ENCODE measurements around the gene DMBT1. TPM values are rescaled to one million over a fixed set of nuclear protein-coding genes. Genes with fewer than 3 reads are reported as not detected.
"Not testable (repeated sequence)": the region's sequence is repeated elsewhere in the genome, so short reads cannot be mapped to it uniquely, and the experiment has no call there.

The DMBT1 gene
- total RNA-seq, 1 experiment from 2014 or later: not detected

- Histone ChIP-seq H3K36me3 (no peaks in the 10 kb centered on the region), H3K4me3 (no peak overlapping the region), H3K27me3 (peaks cover 6% of the 10 kb centered on the region; the same call in 1 of the 2 replicates), H3K9me3 (no peaks in the 10 kb centered on the region)
- no peak for DNase-seq
Measured at GRCh38 chr10:122564980-122565379, 4.4 kb downstream of the DMBT1 start.

GRCh38 chr10:122565766-122566206 is 5.2 kb downstream of the DMBT1 start:
- Histone ChIP-seq H3K9me3 (no peaks in the 10 kb centered on the region), H3K4me3 (no peak overlapping the region), H3K36me3 (no peaks in the 10 kb centered on the region), H3K27me3 (peaks cover 3% of the 10 kb centered on the region; the same call in 1 of the 2 replicates)
- peak; percentile 47 for DNase-seq

GRCh38 chr10:122566632-122567031 is 6.1 kb downstream of the DMBT1 start:
- no peak for DNase-seq
- Histone ChIP-seq H3K4me3 (no peak overlapping the region), H3K27me3 (peaks cover 3% of the 10 kb centered on the region; the same call in 1 of the 2 replicates), H3K9me3 (no peaks in the 10 kb centered on the region), H3K36me3 (no peaks in the 10 kb centered on the region)

- H3K9me3 ChIP-seq: no peaks in the 10 kb centered on the region
- no peaks in the 10 kb centered on the region for H3K36me3 ChIP-seq
- no peak overlapping the region for H3K4me3 ChIP-seq
- DNase-seq: no peak
- H3K27me3 ChIP-seq: peaks cover 3% of the 10 kb centered on the region; the same call in 1 of the 2 replicates
Measured at GRCh38 chr10:122567056-122567660, 6.6 kb downstream of the DMBT1 start.

- no peak for DNase-seq
Measured at GRCh38 chr10:122568551-122568950, 8.0 kb downstream of the DMBT1 start.

GRCh38 chr10:122570920-122571319 is 10.4 kb downstream of the DMBT1 start:
- H3K9me3 ChIP-seq: peaks cover 2% of the 10 kb centered on the region; the same call in 1 of the 2 replicates
- H3K27me3 ChIP-seq: no peaks in the 10 kb centered on the region
- H3K36me3 ChIP-seq: no peaks in the 10 kb centered on the region
- DNase-seq: no peak
- no peak overlapping the region for H3K4me3 ChIP-seq

More at GRCh38 chr10:122568551-122568950, 8.0 kb downstream of the DMBT1 start:
- peaks cover 3% of the 10 kb centered on the region; the same call in 1 of the 2 replicates for H3K27me3 ChIP-seq
- no peak overlapping the region for H3K4me3 ChIP-seq
- H3K36me3 ChIP-seq: no peaks in the 10 kb centered on the region
- no peaks in the 10 kb centered on the region for H3K9me3 ChIP-seq

- Histone ChIP-seq H3K9me3 (peaks cover 2% of the 10 kb centered on the region; the same call in 1 of the 2 replicates), H3K36me3 (no peaks in the 10 kb centered on the region), H3K27me3 (no peaks in the 10 kb centered on the region), H3K4me3 (no peak overlapping the region)
- no peak for DNase-seq
Measured at GRCh38 chr10:122571892-122572291, 11.3 kb downstream of the DMBT1 start.

- Histone ChIP-seq H3K9me3 (peaks cover 2% of the 10 kb centered on the region; the same call in 1 of the 2 replicates), H3K4me3 (no peak overlapping the region), H3K36me3 (no peaks in the 10 kb centered on the region), H3K27me3 (no peaks in the 10 kb centered on the region)
- no peak for DNase-seq
Measured at GRCh38 chr10:122575776-122576175, 15.2 kb downstream of the DMBT1 start.

GRCh38 chr10:122576291-122576690 is 15.7 kb downstream of the DMBT1 start:
- H3K9me3 ChIP-seq: peaks cover 2% of the 10 kb centered on the region; the same call in 1 of the 2 replicates
- no peaks in the 10 kb centered on the region for H3K27me3 ChIP-seq
- DNase-seq: no peak
- H3K4me3 ChIP-seq: no peak overlapping the region
- no peaks in the 10 kb centered on the region for H3K36me3 ChIP-seq

- DNase-seq: no peak
- no peak overlapping the region for H3K4me3 ChIP-seq
- peaks cover 2% of the 10 kb centered on the region; the same call in 1 of the 2 replicates for H3K9me3 ChIP-seq
- H3K27me3 ChIP-seq: no peaks in the 10 kb centered on the region
- no peaks in the 10 kb centered on the region for H3K36me3 ChIP-seq
Measured at GRCh38 chr10:122577311-122577885, 16.8 kb downstream of the DMBT1 start.

- not testable (repeated sequence) for DNase-seq, H3K4me3 ChIP-seq, H3K27me3 ChIP-seq, H3K36me3 ChIP-seq, H3K9me3 ChIP-seq
Measured at GRCh38 chr10:122586070-122586469, 25.5 kb downstream of the DMBT1 start.

- Histone ChIP-seq H3K36me3 (no peaks in the 10 kb centered on the region), H3K9me3 (no peaks in the 10 kb centered on the region), H3K4me3 (no peak overlapping the region), H3K27me3 (no peaks in the 10 kb centered on the region)
- DNase-seq: no peak
Measured at GRCh38 chr10:122587098-122587760, 26.7 kb downstream of the DMBT1 start.

GRCh38 chr10:122588381-122588780 is 27.8 kb downstream of the DMBT1 start:
- Histone ChIP-seq H3K9me3 (no peaks in the 10 kb centered on the region), H3K36me3 (no peaks in the 10 kb centered on the region), H3K4me3 (no peak overlapping the region), H3K27me3 (no peaks in the 10 kb centered on the region)
- DNase-seq: no peak

- Histone ChIP-seq H3K4me3 (no peak overlapping the region), H3K36me3 (no peaks in the 10 kb centered on the region), H3K9me3 (no peaks in the 10 kb centered on the region), H3K27me3 (no peaks in the 10 kb centered on the region)
- DNase-seq: no peak
Measured at GRCh38 chr10:122590153-122590552, 29.6 kb downstream of the DMBT1 start.

GRCh38 chr10:122591736-122592135 is 31.2 kb downstream of the DMBT1 start:
- Histone ChIP-seq H3K36me3 (no peaks in the 10 kb centered on the region), H3K4me3 (no peak overlapping the region), H3K9me3 (no peaks in the 10 kb centered on the region), H3K27me3 (no peaks in the 10 kb centered on the region)
- no peak for DNase-seq

GRCh38 chr10:122592161-122592560 is 31.6 kb downstream of the DMBT1 start:
- DNase-seq: peak; percentile 27
- no peaks in the 10 kb centered on the region for H3K9me3 ChIP-seq
- no peak overlapping the region for H3K4me3 ChIP-seq
- H3K27me3 ChIP-seq: no peaks in the 10 kb centered on the region
- no peaks in the 10 kb centered on the region for H3K36me3 ChIP-seq

GRCh38 chr10:122617476-122618270 is 57.1 kb downstream of the DMBT1 start:
- Histone ChIP-seq H3K9me3 (no peaks in the 10 kb centered on the region), H3K4me3 (no peak overlapping the region), H3K36me3 (no peaks in the 10 kb centered on the region), H3K27me3 (no peaks in the 10 kb centered on the region)
- no peak for DNase-seq
